ENCODE results near the gene CNNM1. TPM values are rescaled to one million over a fixed set of nuclear protein-coding genes. Genes with fewer than 3 reads are reported as not detected.
A peak's percentile ranks its signal among the peaks of the same experiment; 100 is the strongest.

CNNM1 gene
- total and polyA plus RNA-seq, 8 donors, result 0.17 to 0.94 (median 0.36) TPM

DNA sequence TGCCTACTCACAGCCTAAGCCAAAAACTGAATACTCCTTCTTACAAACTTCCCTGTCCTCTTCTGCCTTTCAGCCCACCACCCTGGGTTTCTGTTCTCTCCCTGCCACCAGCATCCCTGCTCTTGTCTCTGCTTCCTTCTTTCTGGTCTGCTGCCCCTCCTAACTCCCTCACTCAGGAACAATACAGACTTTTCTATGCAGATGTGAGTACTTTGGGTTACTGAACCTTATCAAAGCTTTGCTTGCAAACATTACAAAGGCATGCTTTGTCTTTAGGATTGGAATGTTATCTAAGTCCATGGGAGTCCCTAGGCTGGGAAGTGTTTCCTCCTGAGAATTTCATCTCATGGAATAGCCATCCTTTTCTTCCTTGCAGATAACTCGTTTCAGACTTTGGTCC, 28.9 kb downstream of the CNNM1 start:
- no peaks in the 10 kb centered on the region for H3K4me1 ChIP-seq
- no peak overlapping the region for H3K27ac ChIP-seq
- no peaks in the 10 kb centered on the region for H3K36me3 ChIP-seq
- ATAC-seq (no peak), DNase-seq (no peak)
- intact Hi-C loops (cut with DNase I), result no loop called here
- TF ChIP-seq, protein P1, sequence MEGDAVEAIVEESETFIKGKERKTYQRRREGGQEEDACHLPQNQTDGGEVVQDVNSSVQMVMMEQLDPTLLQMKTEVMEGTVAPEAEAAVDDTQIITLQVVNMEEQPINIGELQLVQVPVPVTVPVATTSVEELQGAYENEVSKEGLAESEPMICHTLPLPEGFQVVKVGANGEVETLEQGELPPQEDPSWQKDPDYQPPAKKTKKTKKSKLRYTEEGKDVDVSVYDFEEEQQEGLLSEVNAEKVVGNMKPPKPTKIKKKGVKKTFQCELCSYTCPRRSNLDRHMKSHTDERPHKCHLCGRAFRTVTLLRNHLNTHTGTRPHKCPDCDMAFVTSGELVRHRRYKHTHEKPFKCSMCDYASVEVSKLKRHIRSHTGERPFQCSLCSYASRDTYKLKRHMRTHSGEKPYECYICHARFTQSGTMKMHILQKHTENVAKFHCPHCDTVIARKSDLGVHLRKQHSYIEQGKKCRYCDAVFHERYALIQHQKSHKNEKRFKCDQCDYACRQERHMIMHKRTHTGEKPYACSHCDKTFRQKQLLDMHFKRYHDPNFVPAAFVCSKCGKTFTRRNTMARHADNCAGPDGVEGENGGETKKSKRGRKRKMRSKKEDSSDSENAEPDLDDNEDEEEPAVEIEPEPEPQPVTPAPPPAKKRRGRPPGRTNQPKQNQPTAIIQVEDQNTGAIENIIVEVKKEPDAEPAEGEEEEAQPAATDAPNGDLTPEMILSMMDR (IDR thresholded peaks at IDR 0.05), result no peak
- H3K4me3 ChIP-seq, result no peak overlapping the region
- peaks cover 0 to 9% of the 10 kb centered on the region in 2 donors for H3K27me3 ChIP-seq
- no peaks in the 10 kb centered on the region for H3K9me3 ChIP-seq

DNA sequence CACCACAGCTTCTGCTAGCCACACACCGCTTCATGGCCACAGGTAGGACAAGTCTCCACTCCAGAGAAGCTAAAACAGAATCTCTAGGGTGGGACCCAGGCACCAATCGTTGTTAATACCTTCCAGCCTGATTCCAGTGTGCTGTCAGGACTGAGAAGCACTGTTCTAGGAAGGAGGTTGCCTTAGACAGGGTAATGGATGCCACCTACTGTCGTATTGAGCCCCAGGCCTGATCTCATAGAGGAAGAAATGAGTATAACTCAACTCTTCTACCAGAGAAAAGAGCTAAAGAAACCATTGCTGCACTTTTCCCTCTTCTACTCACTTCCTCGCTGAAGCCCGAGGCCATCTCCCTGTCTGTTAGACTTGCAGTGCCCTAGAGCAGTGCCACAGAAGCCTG, 31.8 kb downstream of the CNNM1 start:
- TF ChIP-seq, protein P1 (IDR thresholded peaks at IDR 0.05), result no peak
- Histone ChIP-seq H3K4me3 (no peak overlapping the region), H3K27ac (no peak overlapping the region), H3K9me3 (no peaks in the 10 kb centered on the region), H3K36me3 (no peaks in the 10 kb centered on the region), H3K27me3 (no peaks in the 10 kb centered on the region), H3K4me1 (no peaks in the 10 kb centered on the region)
- intact Hi-C loops (cut with DNase I), result no loop called here
- ATAC-seq (no peak), DNase-seq (no peak)

DNA sequence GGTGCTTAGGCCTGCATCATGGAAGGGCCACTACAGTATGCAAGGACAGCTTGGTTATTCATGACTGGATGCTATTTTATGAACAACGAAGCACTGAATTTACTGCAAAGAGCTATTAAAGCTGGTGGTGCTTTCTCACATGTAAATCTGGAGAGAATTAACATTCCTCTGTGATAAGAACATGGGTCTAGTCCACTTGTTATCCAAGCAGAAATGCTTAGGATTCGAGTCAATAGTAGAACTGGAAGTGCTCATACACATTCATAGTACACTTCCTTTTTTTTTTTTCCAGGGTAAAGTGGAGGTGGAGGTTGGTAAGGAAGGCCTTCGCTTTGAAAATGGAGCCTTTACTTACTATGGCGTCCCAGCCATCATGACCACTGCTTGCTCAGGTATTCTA, 35.0 kb downstream of the CNNM1 start:
- no peak overlapping the region for H3K4me3 ChIP-seq
- peak; percentile 50 for ATAC-seq
- no peaks in the 10 kb centered on the region for H3K4me1 ChIP-seq
- TF ChIP-seq, protein P1 (IDR thresholded peaks at IDR 0.05), result no peak
- H3K27me3 ChIP-seq, result peaks cover 0 to 10% of the 10 kb centered on the region in 2 donors
- no peak for DNase-seq
- intact Hi-C loops (cut with DNase I), result no loop called here
- H3K27ac ChIP-seq, result no peak overlapping the region
- no peaks in the 10 kb centered on the region for H3K9me3 ChIP-seq
- H3K36me3 ChIP-seq, result no peaks in the 10 kb centered on the region

DNA sequence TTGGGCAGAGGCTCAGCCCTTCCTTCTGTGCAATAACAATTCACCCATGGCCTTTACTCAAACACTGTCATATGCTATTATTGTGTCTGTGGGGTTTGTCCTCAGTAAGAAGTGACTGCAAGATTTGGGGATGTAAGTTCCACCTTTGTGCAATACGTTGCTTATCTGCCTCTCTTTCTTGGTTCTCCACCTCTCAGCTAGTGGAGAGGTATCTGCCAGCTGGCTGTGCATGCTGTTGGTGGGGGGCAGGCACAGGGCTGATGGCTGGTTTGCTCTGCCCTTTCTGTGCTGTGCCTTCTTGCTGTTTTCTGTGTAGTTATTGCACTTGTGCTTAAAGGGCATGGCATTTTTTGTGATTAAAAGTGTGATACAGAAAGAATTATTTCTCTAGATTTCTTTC, 36.2 kb downstream of the CNNM1 start:
- no peak overlapping the region for H3K27ac ChIP-seq
- intact Hi-C loops (cut with DNase I), result no loop called here
- TF ChIP-seq, protein P1 (IDR thresholded peaks at IDR 0.05), result no peak
- H3K4me3 ChIP-seq, result no peak overlapping the region
- no peaks in the 10 kb centered on the region for H3K4me1 ChIP-seq
- H3K36me3 ChIP-seq, result no peaks in the 10 kb centered on the region
- peaks cover 0 to 10% of the 10 kb centered on the region in 2 donors for H3K27me3 ChIP-seq
- DNase-seq (no peak), ATAC-seq (no peak)
- H3K9me3 ChIP-seq, result no peaks in the 10 kb centered on the region

DNA sequence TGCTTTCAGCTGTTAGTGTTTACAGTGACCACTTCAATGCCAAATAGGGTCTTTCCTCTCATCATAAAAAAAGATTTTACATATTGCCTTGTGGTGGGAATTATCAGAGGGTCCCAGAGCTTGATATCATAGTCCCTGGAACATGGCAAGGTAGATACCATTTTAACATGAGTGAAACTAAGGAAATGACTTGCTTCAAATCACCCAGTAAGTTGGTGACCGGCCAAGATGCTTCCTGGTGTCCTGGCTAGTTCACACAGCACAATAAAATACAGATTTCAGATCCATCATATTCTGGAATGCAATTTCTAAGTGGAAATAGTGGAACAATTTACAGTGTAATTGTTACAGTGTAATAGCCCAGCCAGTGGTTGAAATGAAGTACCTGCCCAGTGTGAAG, 36.6 kb downstream of the CNNM1 start:
- no peaks in the 10 kb centered on the region for H3K36me3 ChIP-seq
- intact Hi-C loops (cut with DNase I), result no loop called here
- H3K9me3 ChIP-seq, result no peaks in the 10 kb centered on the region
- no peaks in the 10 kb centered on the region for H3K4me1 ChIP-seq
- peaks cover 0 to 11% of the 10 kb centered on the region in 2 donors for H3K27me3 ChIP-seq
- no peak for DNase-seq
- TF ChIP-seq, protein P1 (IDR thresholded peaks at IDR 0.05), result no peak
- no peak overlapping the region for H3K27ac ChIP-seq
- no peak for ATAC-seq
- H3K4me3 ChIP-seq, result no peak overlapping the region

Measured in left lung (tissue), 10 donors.